Endometrial microvascular endothelial cells (primary cell): ENCODE data around the gene SHLD1. TPM values are rescaled to one million over a fixed set of nuclear protein-coding genes. Genes with fewer than 3 reads are reported as not detected.
"Not testable (repeated sequence)": the region's sequence is repeated elsewhere in the genome, so short reads cannot be mapped to it uniquely, and the experiment has no call there.

Experiments
- in situ Hi-C: cut with HindIII; loops from 2 replicates; pipeline ENCODE4 v1.10.0; 2017; ENCODE audit warnings: low sequenced_read_pairs, low pct_unique_long_range_greater_than_20kb; ENCODE audit errors: inconsistent ontology term
- total RNA-seq: library from RNA; depleted of rRNA; stranded (reverse); fragments of >200 nt; gene quantifications from one replicate; pipeline ENCODE4 v1.2.3, GENCODE V29; 2015; ENCODE audit errors: inconsistent ontology term

SHLD1 gene
- total RNA-seq, 1 donor from 2014 or later, result 0.19 TPM

- in situ Hi-C loops, result no loop called here
These were observed 18.3 kb upstream of the SHLD1 start for GRCh38 chr20:5731753-5732366.

DNA sequence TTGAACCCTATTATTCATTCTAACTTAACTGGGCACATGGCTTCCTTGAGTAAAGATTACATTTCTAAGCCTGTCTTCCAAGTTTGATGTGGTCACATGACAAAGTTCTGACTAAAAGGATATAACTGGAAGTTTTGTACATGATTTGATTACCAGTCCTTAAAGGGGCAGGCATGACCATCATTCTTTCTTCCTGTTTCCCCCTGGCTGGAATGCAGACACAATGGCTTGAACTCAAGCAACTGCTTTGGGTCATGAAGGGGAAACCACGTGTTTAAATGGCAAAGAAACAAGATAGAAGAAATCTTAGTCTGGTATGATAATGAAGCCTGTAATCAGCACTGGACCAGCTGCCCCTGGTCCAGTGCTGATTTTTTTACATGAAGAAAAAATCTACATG is 15.6 kb upstream of the SHLD1 start:
- in situ Hi-C loops, result no loop called here

DNA sequence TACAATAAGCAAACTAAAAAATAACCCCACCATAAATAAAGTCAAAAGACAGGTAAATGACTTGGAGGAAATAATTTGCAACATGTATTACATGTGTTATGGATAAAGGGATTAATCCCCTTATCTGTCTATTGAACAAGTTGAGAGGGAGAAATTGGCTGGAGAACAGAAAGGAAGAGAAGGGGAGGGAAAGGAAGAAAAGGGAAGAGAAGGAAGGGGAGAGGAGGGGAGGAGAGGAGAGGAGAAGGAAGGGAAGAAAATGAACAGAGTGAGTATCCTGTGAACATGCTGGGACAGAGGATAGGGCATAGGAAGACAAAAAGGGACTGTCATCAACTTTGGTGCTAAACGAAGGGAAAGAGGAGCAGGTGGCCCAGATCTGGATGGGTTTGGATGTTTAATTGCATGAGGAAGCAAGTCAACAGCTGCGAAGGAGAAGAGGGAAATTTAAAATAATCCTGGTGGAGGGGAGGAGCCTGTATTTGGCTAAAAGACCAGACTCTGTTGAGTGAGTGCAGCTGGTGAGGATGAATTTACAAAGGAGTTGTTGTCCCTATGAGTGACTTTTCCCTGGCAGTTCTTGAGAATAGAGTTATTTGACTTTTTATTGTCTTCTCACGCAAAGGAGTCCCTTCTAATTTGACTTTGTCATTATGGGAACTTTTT is 14.2 kb upstream of the SHLD1 start:
- in situ Hi-C loops, result no loop called here

DNA sequence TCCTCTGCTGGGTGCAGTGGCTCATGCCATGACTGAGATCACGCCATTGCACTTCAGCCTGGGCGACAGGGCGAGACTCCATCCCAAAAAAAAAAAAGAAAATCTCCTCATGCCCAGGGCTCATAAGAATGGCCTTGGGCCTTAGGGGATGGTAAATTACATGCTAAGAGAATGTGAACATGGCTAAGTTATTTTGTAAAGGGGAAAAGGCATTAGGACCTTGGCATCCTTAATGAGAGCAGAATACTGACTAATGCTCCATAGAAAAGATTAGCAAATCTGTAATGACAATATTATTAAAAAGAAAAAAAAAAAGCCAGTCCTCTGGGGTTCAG is 12.6 kb upstream of the SHLD1 start:
- in situ Hi-C loops, result no loop called here

- in situ Hi-C loops, result no loop called here
These were observed 12.2 kb upstream of the SHLD1 start for GRCh38 chr20:5737966-5738365.

DNA sequence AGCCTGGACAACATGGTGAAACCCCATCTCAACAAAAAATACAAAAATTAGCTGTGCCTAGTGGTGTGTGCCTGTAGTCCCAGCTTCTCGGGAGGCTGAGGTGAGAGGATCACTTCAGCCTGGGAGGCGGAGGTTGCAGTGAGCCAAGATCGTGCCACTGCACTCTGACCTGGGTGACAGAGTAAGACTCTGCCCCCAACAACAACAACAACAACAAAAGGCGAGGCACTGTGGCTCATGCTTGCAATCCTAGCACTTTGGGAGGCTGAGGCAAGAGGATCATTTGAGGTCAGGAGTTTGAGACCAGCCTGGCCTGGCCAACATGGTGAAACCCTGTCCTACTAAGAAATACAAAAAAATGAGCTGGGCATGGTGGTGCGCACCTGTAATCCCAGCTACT is 9.6 kb upstream of the SHLD1 start:
- in situ Hi-C loops, result not testable (repeated sequence)

DNA sequence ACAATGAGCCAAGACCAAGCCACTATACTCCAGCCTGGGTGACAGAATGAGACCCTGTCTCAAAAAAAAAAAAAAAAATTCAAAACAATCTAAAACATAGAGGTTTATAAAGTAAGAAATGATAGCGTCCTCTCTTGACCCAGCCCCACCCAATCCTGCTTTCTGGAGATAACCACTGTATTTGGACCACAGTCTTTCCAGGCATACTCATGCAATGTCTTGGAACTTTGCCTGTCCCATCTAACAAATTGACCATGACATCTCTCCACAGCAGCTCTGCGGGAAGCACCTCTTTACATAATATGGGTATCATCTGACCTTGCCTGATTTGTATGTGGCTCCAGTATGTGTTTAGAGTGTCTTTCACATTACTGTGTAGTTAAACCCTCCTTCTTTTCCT is 9.1 kb upstream of the SHLD1 start:
- in situ Hi-C loops, result no loop called here

DNA sequence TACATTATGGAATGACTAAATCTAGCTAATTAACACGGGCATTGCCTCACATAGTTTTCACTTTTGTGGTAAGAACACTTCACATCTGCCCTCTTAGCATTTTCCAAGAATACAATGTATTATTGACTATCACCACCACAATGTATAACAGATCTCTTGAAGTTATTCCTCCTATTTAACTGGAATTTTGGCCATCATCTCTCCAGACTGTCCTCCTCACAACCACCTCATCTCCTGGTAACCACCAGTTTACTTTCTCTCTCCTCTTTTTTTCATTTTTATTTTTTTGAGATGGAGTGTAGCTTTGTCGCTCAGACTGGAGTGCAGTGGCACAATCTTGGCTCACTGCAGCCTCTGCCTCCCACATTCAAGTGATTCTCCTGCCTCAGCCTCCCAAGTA is 8.2 kb upstream of the SHLD1 start:
- in situ Hi-C loops, result no loop called here

DNA sequence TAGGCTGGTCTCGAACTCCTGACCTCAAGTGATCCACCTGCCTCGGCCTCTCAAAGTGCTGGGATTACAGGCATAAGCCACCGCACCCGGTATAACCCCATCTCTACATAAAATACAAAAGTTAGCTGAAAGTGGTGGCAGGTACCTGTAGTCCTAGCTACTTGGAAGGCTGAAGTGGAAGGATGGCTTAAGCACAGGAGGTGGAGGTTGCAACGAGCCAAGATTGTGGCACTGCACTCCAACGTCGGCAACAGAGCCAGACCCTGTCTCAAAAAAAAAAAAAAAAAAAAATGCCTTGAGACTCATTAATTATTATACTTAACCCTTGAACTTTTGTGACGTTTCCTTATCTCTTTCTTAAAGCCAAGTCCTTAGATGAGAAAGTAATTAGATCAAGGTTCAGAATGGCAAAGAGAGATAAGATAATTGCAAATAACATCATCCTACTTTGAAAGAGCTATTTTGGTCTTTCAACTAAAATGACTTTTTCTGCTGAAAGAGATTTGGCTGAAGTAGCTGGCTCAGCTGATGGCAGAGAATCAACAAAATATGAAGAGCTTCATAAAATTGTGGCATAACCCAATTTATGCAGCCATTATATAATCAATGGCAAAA is 4.7 kb upstream of the SHLD1 start:
- in situ Hi-C loops, result no loop called here

- in situ Hi-C loops, result no loop called here
These were observed 4.1 kb upstream of the SHLD1 start for GRCh38 chr20:5746064-5746463.

GRCh38 chr20:5748246-5748645 is 2.0 kb upstream of the SHLD1 start:
- in situ Hi-C loops, result no loop called here

DNA sequence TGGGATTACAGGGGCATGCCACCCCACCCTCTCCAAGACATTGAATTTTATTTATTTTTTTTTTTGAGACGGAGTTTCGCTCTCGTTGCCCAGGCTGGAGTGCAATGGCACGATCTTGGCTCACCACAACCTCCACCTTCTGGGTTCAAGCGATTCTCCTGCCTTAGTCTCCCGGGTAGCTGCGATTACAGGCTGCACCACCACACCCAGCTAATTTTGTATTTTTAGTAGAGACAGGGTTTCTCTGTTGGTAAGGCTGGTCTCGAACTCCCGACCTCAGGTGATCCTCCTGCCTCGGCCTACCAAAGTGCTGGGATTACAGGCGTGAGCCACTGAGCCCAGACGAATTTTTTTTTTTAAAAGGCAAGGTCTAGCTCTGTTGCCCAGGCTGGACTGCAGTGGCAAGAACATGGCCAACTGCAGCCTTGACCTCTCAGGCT is 669 bp upstream of the SHLD1 start:
- in situ Hi-C loops, result not testable (repeated sequence)

DNA sequence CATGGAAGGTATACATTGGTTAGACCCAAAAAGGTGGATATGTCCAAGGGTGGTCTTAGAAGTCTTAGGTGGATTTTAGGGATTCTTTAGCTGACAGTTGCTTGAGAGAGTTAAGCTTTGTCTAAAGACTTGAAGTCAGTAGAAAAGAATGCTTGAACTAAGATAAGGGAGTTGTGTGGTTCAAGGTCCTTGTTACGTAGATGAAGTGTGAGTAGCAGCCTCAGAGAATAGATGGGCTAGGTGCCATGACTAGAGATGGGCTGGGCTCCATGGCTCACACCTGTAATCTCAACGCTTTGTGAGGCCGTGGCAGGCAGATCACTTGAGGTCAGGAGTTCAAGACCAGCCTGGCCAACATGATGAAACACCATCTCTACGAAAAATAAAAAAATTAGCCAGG is 1.7 kb downstream of the SHLD1 start:
- in situ Hi-C loops, result no loop called here

GRCh38 chr20:5753814-5754213 is 3.6 kb downstream of the SHLD1 start:
- in situ Hi-C loops, result no loop called here

DNA sequence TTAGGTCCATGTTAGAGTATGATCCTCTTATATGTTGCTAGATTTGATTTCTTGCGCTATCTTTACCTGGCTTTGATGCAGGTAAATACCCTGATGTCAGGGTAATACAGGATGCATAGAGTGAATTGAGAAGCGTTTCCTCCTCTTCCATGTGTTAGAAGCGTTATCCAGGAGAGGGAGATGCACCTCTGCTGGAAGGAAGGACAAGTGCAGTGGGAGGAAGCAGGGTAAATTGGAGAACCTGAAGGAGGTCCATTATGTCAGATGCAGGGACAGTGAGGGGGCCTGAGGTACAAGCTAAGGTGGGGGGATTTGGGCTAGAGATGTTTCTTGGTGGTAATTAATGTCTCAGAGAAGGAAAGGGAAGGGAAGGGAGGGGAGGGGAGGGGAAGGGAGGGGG is 7.7 kb downstream of the SHLD1 start:
- in situ Hi-C loops, result no loop called here

- in situ Hi-C loops, result no loop called here
These were observed 16.0 kb downstream of the SHLD1 start for GRCh38 chr20:5766085-5766764.

DNA sequence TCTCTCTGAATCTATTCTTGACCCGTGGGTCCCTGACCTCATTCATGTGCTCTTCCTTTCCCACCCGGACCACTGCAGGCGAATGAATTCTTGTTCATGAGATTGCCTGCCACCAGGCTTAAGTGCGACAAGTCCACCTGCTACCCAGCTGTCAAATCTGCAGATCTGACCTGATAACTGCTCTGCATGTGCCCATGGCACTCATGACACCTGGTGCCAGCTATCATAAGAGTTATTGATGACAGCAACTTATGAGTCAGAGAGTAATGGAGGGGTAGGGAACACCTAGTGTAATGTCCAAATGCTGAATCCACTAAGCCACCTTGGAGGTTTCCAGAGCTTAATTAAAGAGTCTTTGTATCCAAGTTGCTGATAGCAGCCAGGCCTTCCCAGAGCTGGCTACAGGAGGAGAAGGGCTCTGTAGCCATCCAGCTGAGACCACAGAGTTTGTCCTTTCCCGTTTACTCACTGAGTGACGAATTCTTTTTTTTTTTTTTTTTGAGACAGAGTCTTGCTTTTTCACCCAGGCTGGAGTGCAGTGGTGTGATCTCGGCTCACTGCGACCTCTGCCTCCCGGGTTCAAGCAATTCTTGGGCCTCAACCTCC is 17.4 kb downstream of the SHLD1 start:
- in situ Hi-C loops, result no loop called here

DNA sequence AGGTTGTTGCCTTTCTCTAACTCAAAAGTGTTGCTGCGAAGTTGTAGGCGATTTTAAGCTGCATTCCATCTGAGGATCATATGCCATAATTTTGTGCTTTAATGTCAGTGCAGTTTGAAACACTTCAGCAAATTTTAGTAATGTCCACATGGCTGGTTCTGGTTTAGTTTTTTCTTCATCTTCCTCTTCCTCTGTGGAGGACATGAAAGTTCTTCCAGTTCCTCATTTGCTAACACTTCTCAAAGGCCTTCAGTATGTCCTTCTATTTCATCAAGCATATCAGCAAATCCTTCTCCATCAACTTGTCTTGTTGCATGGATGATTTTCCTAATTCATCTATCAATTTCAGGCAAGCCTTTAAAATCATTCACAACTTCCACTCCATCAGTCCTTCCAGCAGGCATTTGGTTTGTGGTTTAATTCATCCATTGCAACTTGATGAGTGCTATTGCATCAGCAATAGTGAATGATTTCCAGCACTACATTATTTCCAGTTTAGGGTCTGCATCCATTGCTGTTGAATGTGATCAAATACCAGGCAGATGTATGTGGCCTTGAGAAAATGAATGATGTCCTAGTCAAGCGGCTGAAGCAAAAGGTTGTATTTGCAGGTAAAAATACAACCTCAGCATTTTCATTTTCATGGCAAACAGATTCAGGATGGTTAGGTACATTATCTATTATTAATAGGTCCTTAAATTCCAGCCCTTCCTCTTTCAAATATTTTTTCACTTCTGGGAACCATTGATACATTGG is 20.2 kb downstream of the SHLD1 start:
- in situ Hi-C loops, result no loop called here

GRCh38 chr20:5770987-5771318 is 20.8 kb downstream of the SHLD1 start:
- in situ Hi-C loops, result no loop called here
